KOPT-K1 (cell line): Measurements from ENCODE around the gene SARS2.
A peak's percentile ranks its signal among the peaks of the same experiment; 100 is the strongest.
"Not testable (repeated sequence)": the region's sequence is repeated elsewhere in the genome, so short reads cannot be mapped to it uniquely, and the experiment has no call there.

Source experiments
- H3K27ac ChIP-seq: fragments of 200-600 bp; sonication (generic); 2 replicates; pipeline ENCODE4 v1.5.1; 2016; ENCODE audit warnings: antibody characterized with exemption, mild to moderate bottlenecking, low read depth, low read length; ENCODE audit not compliant: poor library complexity, severe bottlenecking
- H3K36me3 ChIP-seq: fragments of 200-600 bp; sonication (generic); 2 replicates; pipeline ENCODE4 v1.5.1; 2017; ENCODE audit warnings: antibody characterized with exemption, mild to moderate bottlenecking, low read length, moderate library complexity; ENCODE audit not compliant: insufficient read depth
- H3K9me3 ChIP-seq: fragments of 200-600 bp; sonication (generic); 2 replicates; pipeline ENCODE4 v1.5.1; 2017; ENCODE audit warnings: antibody characterized with exemption, low read length, mild to moderate bottlenecking; ENCODE audit not compliant: insufficient read depth, poor library complexity, severe bottlenecking

SARS2 gene

DNA sequence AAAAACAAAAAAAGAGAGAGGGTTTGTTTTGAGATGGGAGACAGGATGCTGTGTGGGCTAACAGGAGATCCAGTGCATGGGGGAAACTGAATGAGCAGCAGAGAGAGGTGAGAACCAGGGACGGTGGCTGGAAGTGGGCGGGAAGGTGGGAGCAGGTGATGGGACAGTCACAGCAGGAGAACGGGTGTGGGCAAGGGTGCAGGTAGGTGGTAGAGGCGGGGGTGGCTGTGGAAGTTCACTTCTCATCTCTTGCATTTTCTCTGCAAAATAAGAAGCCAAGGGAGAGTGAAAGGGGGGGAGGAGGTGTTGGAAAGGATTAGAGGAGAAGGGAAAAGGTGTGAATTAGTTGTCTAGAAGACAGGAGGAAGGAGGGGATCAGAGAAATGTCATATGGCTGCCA is 23.1 kb upstream of the SARS2 start:
- Histone ChIP-seq H3K27ac (no peak overlapping the region), H3K36me3 (no peaks in the 10 kb centered on the region), H3K9me3 (no peaks in the 10 kb centered on the region)

DNA sequence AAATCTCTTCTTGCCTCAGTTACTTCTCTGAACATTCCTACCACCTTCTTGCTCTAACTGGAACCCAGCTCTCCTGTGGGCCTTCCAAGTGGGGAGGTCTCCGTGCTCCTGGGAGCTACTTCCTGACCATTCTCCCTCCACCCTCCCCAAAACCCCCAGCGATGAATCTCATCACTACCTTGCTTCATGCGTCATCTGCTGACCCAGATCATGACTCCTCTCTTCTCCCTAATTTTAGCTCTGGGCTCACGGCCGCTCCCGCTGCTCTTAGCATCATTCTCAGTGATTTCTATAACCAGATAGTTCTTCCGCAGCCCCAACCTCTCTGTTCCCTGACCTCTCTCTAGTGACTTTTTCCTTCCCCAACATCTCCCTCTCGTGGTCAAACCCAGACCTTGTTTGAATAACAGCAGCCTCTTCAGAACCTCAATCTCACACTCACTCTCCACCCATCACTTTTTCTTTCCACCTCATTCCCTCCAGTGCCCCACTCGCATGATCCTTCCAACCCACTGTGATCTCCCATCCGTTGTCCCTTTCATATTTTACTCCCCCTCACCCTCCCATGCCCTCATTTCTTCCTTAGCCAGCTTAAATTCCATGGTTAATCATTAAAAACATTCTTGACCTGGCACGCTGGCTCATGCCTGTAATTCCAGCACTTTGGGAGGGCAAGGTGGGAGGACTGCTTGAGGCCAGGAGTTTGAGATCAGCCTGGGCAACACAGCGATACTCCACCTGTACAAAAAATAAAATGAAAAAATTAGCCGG is 22.0 kb upstream of the SARS2 start:
- Histone ChIP-seq H3K9me3 (no peaks in the 10 kb centered on the region), H3K36me3 (no peaks in the 10 kb centered on the region), H3K27ac (no peak overlapping the region)

DNA sequence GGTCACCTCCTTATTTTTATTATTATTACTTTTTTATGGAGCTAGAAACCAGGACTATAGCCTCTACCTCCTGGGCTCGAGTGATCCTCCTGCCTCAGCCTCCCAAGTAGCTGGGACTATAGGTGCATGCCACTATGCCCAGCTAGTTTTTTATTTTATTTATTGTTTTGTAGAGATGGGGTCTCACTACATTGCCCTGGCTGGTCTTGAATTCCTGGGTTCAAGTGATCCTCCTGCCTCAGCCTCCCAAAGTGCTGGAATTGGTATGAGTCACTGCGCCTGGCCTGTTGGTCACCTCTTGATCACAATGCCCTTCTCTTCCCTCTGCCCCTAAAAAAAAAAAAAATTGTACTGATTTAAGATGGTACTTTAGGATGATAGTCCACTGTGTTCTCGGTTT is 20.6 kb upstream of the SARS2 start:
- no peaks in the 10 kb centered on the region for H3K9me3 ChIP-seq
- H3K36me3 ChIP-seq: no peaks in the 10 kb centered on the region
- no peak overlapping the region for H3K27ac ChIP-seq

DNA sequence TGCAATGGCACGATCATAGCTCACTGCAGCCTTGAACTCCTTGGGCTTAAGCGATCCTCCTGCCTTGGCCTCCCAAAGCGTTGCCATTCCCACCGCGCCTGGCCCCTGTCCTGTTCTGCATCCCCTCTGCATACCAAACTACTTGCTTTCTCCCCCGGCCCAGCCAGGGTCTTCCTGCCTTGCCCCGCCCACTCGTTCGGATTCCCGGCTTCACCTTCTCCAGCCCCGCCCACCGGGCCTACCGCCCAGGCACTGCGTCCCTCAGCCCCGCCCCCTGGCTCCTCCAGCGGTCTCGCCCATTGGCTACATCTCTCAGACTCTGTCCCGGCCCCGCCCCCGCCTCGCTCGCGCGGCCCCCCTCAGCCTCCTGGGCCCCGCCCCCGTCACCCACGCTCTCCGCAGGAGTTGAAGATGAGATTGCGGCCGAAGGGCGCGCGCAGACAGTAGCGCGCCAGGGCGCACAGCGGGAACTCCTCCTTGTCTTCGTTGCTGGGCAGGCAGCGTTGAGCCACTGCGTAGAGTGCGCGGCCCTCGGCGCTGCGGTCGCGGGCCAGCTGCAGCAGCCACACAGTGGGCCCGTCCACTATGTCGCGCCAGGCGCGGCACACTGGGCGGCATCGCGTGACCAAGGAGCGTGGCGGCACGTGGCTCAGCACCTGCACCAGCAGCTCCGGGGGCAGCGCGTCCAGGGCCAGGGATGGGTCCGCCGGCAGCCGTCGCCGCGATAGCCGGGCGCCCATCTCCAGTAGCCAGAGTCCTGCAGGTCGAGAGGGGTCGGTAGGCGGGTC is 19.2 kb upstream of the SARS2 start:
- no peaks in the 10 kb centered on the region for H3K36me3 ChIP-seq
- H3K27ac ChIP-seq: no peak overlapping the region
- H3K9me3 ChIP-seq: no peaks in the 10 kb centered on the region

DNA sequence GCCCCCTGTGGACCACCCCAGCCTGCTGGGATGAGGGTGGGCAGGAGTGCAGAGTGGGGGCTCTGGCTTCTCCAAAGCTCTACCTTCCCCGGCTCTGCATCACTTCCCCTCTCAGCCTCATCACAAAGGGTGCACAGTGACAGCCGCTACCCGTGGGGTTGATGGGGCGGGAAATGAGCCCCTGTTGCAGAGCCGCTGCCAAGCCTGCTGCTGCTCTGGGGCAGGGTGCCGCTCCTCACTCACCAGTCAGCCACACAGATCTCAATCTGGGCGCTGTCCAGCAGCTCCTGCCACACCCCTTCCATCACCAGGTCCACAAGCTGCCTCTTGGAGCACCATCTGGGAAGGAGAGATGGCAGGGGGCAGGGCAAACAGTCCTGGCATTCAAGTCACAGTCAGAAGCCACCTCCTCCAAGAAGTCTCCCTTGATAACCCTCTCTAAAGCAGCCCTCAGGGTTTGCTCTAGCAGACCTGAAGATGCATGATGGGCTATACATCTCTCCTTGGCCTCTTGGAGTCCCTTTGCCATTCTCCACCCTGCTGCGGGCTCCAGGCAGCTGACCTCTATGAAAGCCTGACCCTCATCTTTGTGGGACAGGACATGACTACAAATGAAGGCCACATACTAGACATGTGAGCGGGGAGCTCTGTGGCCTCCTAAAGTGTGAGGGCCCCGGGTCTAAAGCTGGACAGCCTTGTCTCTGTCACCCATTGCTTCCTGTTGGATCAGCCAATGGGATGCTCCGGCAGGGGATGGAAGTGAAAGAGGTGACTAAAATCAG is 15.9 kb upstream of the SARS2 start:
- Histone ChIP-seq H3K36me3 (no peaks in the 10 kb centered on the region), H3K27ac (no peak overlapping the region), H3K9me3 (peaks cover 4% of the 10 kb centered on the region)

DNA sequence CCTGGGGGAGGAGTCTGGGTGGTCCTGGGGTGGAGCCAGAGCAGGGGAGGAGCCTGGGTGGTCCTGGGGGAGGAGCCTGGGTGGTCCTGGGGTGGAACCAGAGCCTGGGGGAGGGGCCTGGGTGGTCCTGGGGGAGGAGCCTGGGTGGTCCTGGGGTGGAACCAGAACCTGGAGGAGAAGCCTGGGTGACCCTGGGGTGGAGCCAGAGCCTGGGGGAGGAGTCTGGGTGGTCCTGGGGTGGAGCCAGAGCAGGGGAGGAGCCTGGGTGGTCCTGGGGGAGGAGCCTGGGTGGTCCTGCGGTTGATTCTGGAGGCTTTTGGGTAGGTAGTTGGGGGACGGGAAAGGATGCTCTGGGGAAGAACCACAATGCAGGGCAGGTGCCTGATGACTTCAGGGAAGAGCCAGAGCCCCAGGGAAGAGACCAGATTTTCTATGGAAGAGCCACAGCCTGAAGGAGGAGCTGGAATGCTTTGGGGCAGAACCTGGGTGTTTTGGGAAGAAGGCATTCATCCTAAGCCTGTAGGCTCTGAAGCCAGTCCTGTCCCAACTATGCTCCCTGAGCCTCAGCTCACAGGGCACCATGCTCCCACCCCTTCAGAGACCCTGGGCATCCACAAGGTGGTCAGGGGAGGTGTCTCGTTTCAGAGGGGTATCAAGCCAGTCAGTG is 15.1 kb upstream of the SARS2 start:
- peaks cover 9% of the 10 kb centered on the region for H3K9me3 ChIP-seq
- H3K36me3 ChIP-seq: no peaks in the 10 kb centered on the region
- no peak overlapping the region for H3K27ac ChIP-seq

DNA sequence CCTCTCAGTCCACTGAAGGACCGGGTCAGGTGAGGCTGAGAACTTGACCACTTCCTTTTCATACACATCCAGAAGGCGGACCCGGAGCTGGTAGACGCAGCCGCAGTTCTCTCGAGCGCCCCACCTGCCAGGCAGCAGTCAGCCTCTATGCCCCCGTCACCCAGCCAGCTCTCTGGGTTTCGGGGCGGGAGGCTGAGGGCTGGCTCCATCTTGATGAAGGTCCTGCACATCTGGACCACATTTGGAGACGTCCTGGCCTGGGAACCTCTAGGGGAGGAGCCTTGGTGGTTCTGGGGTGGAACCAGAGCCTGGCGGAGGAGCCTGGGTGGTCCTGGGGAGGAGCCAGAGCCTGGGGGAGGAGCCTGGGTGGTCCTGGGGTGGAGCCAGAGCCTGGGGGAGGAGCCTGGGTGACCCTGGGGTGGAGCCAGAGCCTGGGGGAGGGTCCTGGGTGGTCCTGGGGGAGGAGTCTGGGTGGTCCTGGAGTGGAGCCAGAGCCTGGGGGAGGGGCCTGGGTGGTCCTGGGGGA is 14.5 kb upstream of the SARS2 start:
- Histone ChIP-seq H3K27ac (no peak overlapping the region), H3K36me3 (no peaks in the 10 kb centered on the region), H3K9me3 (peaks cover 16% of the 10 kb centered on the region)

DNA sequence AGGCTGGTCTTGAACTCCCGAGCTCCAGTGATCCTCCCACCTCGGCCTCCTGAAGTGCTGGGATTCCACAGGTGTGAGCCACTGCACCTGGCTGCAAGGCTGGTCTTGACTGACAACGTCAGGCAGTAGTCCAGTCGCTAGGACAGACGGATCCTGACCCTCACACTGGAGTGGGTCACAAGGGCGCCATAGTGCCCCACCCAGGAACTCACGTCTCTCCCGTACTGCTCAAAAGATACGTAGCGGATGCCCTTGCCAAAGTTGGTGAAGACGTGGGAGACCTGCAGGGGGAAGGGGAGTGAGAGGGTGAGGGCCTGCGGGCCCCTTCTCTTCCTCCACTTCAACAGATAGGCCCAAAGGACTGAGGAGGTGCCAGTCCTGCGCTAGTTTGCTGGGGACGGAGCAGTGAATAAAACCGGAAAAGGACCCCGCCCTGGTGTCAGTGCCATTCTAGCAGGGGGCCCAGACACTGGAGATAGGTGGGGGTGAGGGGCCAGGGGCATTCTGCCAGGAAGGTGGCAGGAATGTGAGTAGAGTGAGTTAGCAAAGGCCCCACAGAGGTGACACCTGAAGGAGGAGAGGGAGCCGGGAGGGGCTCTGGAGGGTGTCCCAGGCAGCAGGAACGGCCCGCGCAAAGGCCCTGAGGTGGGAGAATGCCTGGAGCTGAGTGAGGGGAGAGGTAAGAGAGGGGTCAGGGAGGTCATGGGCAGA is 12.1 kb upstream of the SARS2 start:
- no peak overlapping the region for H3K27ac ChIP-seq
- no peaks in the 10 kb centered on the region for H3K36me3 ChIP-seq
- H3K9me3 ChIP-seq: peaks cover 20% of the 10 kb centered on the region

DNA sequence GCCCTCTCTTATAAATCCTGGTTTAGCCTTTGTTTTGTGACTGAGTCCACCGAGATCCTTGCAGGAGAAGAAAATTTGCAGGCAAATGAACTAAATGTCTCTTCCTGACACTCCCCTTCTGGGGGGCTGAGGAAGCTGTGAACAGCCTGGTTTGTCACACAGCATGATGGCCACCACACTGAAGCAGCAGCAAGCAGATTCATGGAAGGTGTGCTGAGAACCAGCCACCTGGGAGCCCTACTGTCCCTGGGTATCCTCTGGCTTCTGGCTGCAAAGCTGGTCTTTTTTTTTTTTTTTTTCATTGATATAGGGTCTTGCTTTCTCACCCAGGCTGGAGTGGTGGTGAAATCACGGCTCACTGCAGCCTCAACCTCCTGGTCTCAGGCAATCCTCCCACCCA is 11.4 kb upstream of the SARS2 start:
- H3K27ac ChIP-seq: no peak overlapping the region
- peaks cover 20% of the 10 kb centered on the region for H3K9me3 ChIP-seq
- H3K36me3 ChIP-seq: no peaks in the 10 kb centered on the region

DNA sequence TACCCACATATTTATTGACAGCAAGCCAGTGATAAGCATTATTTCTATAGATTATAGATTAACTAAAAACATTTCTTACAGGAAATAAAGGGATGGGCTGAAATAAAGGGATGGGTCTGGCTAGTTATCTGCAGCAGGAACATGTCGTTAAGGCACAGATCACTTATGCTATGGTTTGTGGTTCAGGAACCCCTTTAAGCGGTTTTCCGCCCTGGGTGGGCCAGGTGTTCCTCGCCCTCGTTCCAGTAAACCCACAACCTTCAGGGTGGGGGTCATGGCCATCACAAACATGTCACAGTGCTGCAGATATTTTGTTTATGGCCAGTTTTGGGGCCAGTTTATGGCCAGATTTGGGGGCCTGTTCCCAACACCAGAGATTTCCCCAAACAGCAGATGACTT is 10.9 kb upstream of the SARS2 start:
- not testable (repeated sequence) for H3K27ac ChIP-seq, H3K36me3 ChIP-seq
- peaks cover 20% of the 10 kb centered on the region for H3K9me3 ChIP-seq

DNA sequence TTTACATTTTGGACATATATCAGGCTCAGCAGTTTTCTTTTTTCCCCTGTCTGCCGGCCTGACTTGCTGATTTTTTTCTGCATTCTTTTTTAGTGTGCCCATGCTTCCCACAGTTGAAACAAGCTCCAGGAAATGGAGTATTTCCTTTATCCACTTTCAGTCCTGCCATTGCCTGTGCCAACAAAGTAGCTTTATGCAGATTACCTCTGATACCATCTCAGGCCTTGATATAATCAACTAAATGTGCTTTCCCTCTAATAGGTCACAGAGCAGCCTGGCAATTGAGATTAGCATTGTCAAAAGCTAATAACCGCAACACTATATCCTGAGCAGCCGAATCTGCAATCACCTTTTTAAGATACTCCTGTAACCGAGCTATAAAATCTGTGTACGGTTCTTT is 9.4 kb upstream of the SARS2 start:
- Histone ChIP-seq H3K36me3 (peaks cover 1% of the 10 kb centered on the region; the same call in 1 of the 2 replicates), H3K27ac (no peak overlapping the region), H3K9me3 (peaks cover 27% of the 10 kb centered on the region)

DNA sequence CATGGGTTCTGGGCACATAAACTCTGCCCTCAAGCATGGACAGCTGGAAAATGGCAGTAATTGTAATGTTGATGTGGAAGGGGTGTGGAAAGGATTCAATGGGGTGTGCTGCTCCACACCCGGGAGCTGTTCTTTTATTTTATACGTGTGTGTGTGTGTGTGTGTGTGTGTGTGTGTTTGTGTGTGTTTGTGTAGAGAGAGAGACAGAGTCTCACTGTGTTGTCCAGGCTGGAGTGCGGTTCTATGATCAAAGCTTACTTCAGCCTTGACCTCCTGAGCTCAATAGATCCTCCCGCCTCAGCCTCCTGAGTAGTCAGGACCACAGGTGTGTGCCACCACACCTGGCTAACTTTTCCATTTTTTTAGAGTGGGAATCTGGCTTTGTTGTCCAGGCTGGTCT is 3.0 kb upstream of the SARS2 start:
- Histone ChIP-seq H3K27ac (no peak overlapping the region), H3K36me3 (peaks cover 31% of the 10 kb centered on the region), H3K9me3 (peaks cover 18% of the 10 kb centered on the region)

DNA sequence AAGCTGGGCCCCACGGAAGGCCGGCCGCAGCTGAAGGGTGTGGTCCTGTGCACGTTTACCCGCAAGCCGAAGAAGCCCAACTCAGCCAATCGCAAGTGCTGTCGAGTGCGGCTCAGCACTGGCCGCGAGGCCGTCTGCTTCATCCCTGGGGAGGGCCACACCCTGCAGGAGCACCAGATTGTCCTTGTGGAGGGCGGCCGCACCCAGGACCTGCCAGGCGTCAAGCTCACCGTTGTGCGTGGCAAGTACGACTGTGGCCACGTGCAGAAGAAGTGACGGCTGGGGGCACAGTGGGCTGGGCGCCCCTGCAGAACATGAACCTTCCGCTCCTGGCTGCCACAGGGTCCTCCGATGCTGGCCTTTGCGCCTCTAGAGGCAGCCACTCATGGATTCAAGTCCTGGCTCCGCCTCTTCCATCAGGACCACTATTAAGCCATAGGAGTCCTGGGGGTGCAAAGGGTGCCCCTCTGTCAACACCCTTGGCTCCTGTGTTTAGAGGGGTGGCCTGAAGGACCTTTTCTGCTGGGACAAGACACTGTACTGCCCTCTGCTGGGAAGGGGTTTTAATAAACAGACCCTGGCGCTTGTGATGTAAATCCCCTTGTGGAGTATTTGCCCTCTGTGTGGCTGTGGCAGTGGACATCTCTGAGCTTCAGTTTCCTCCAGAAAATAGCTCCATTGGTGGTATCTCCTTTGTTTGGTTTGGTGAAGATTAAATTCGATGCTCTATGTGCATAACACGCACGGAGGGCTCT is 2.0 kb upstream of the SARS2 start:
- Histone ChIP-seq H3K27ac (no peak overlapping the region), H3K36me3 (peaks cover 31% of the 10 kb centered on the region)

DNA sequence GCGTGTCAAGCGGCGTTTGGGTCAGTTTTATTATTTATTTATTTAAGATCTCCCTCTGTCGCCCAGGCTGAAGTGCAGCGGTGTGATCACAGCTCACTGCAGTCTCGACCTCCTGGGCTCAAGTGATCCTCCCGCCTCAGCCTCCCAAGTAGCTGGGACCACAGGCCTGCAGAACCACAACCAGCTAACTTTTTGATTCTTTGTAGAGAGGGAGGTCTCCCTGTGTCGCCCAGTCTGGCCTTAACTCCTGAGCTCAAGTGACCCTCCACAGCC is 894 bp upstream of the SARS2 start:
- H3K36me3 ChIP-seq: peaks cover 31% of the 10 kb centered on the region
- peaks cover 18% of the 10 kb centered on the region for H3K9me3 ChIP-seq
- peak overlapping the region; percentile 76 for H3K27ac ChIP-seq

More for the DNA sequence above, 2.0 kb upstream of the SARS2 start:
- peaks cover 18% of the 10 kb centered on the region for H3K9me3 ChIP-seq
